HepG2 (cell line): Measurements from ENCODE around the gene PSD. TPM values are rescaled to one million over a fixed set of nuclear protein-coding genes. Genes with fewer than 3 reads are reported as not detected.

ENCODE experiments used
- ATAC-seq: fragments of 200-7000 bp; cut with Tn5 transposase; 3 replicates; pipeline ENCODE4 v1.9.1; 2020; ENCODE audit warnings: mild to moderate bottlenecking, moderate library complexity
- BruUV-seq: library from RNA; stranded (reverse); fragments of 400-500 nt; replicated peaks from 2 replicates; lab custom pipeline; 2021; lab: Mats Ljungman, UMichigan
- CTCF ChIA-PET: fragments of 300-600 bp; formaldehyde crosslinking; extraction: SDS; loops from one replicate; lab custom pipeline; 2021; ENCODE audit warnings: low total read pairs, inconsistent platforms, low intra/inter-chr PET ratio; lab: Yijun Ruan, JAX
- POLR2A ChIA-PET: fragments of 350-600 bp; sonication (Branson Sonifier 250); formaldehyde crosslinking; loops from one replicate; lab custom pipeline; 2020; ENCODE audit warnings: antibody characterized with exemption, inconsistent platforms; lab: Yijun Ruan, JAX
- DNase-seq: peaks from one replicate; pipeline ENCODE4 v3.0.0-alpha.2; 2015; ENCODE audit warnings: low spot score
- FAIRE-seq: peaks from 3 replicates; lab custom pipeline; 2011; peaks lifted over from hg19 to GRCh38; lab: Jason Lieb, UNC
- H2AFZ ChIP-seq: one replicate; pipeline ENCODE4 v1.6.1; 2011; ENCODE audit warnings: low read length, inconsistent platforms
- H3K27ac ChIP-seq: fragments of 300-600 bp; 3 replicates; pipeline ENCODE4 v1.8.0; 2011; ENCODE audit warnings: mixed run types, mild to moderate bottlenecking, mixed read lengths, low read length, inconsistent platforms; ENCODE audit not compliant: insufficient read depth; ENCODE audit errors: extremely low read length
- H3K27me3 ChIP-seq, 2 experiments: fragments of 200-600 bp in 1 of 2; 2 replicates in 1 of 2; 3 replicates in 1 of 2; pipeline versions ENCODE4 v1.6.0 to v1.8.0; 2011; ENCODE audit warnings: low read length in 2 of 2, mild to moderate bottlenecking in 2 of 2, moderate library complexity in 2 of 2, inconsistent platforms in 1 of 2; ENCODE audit not compliant: insufficient read depth in 2 of 2, control insufficient read depth in 1 of 2
- H3K36me3 ChIP-seq, 2 experiments: fragments of 200-600 bp in 1 of 2; replicated peaks in 1 of 2; 2 replicates in 1 of 2; 3 replicates in 1 of 2; pipeline versions ENCODE4 v1.5.1 to v1.8.0; 2011; ENCODE audit warnings: low read length in 2 of 2, inconsistent platforms in 1 of 2; ENCODE audit not compliant: insufficient read depth in 2 of 2, control insufficient read depth in 1 of 2
- H3K4me1 ChIP-seq: 2 replicates; pipeline ENCODE4 v1.5.1; 2012; ENCODE audit warnings: low read length, inconsistent platforms; ENCODE audit not compliant: insufficient read depth
- H3K4me2 ChIP-seq: 2 replicates; pipeline ENCODE4 v1.6.0; 2011; ENCODE audit warnings: low read depth, low read length, inconsistent platforms
- H3K4me3 ChIP-seq, 3 experiments: fragments of 200-600 bp in 1 of 3; sonication (generic), shearing (Covaris generic) in 1 of 3; replicated peaks in 1 of 3; 2 replicates each; pipeline ENCODE4 v1.5.1; 2011 to 2016; ENCODE audit warnings: low read length in 3 of 3, inconsistent platforms in 2 of 3, low read depth in 2 of 3, mild to moderate bottlenecking in 2 of 3, control low read depth in 1 of 3, mixed read lengths in 1 of 3; ENCODE audit not compliant: insufficient read depth in 1 of 3
- H3K79me2 ChIP-seq: one replicate; pipeline ENCODE4 v1.6.1; 2011; ENCODE audit warnings: low read length, inconsistent platforms; ENCODE audit not compliant: insufficient read depth
- H3K9ac ChIP-seq: 2 replicates; pipeline ENCODE4 v1.6.0; 2011; ENCODE audit warnings: mild to moderate bottlenecking, low read depth, low read length, inconsistent platforms; ENCODE audit not compliant: insufficient read depth
- H3K9me3 ChIP-seq: 2 replicates; pipeline ENCODE4 v1.5.1; 2012; ENCODE audit warnings: mild to moderate bottlenecking, low read length
- H4K20me1 ChIP-seq: 2 replicates; pipeline ENCODE4 v1.6.0; 2011; ENCODE audit warnings: inconsistent platforms, mild to moderate bottlenecking, low read length, moderate library complexity; ENCODE audit not compliant: insufficient read depth
- CEBPG ChIP-seq: IDR thresholded peaks from 2 replicates; pipeline ENCODE4 v1.6.1; 2016
- FOXP1 ChIP-seq, 2 experiments: fragments of 450-650 bp in 1 of 2; IDR thresholded peaks; 2 replicates each; pipeline ENCODE4 v1.6.1; 2017 to 2018; ENCODE audit warnings: antibody characterized with exemption in 1 of 2
- KDM1A ChIP-seq: IDR thresholded peaks from 2 replicates; pipeline ENCODE4 v1.6.1; 2016; ENCODE audit warnings: missing compliant biosample characterization
- MBD4 ChIP-seq: IDR thresholded peaks from 2 replicates; pipeline ENCODE4 v1.6.1; 2012; ENCODE audit warnings: low read length, inconsistent platforms, borderline replicate concordance
- RAD51 ChIP-seq: fragments of 450-650 bp; IDR thresholded peaks from 2 replicates; pipeline ENCODE4 v1.6.1; 2016; ENCODE audit warnings: borderline replicate concordance
- ZBTB42 ChIP-seq: sonication (generic); formaldehyde crosslinking; IDR thresholded peaks from 2 replicates; pipeline ENCODE4 v1.5.0; 2020; ENCODE audit warnings: mild to moderate bottlenecking, missing genetic modification reagents
- ZFP1 ChIP-seq: IDR thresholded peaks from 2 replicates; pipeline ENCODE4 v1.6.1; 2016
- ZNF282 ChIP-seq: fragments of 450-650 bp; IDR thresholded peaks from 2 replicates; pipeline ENCODE4 v1.6.1; 2018; ENCODE audit not compliant: partially characterized antibody
- ZNF326 ChIP-seq: sonication (generic); formaldehyde crosslinking; IDR thresholded peaks from 2 replicates; pipeline ENCODE4 v1.4.0; 2020; ENCODE audit warnings: missing genetic modification reagents, borderline replicate concordance
- ZNF550 ChIP-seq: sonication (generic); formaldehyde crosslinking; IDR thresholded peaks from 2 replicates; pipeline ENCODE4 v1.4.0; 2020; ENCODE audit warnings: mild to moderate bottlenecking, missing genetic modification reagents, borderline replicate concordance
- ZNF558 ChIP-seq: sonication (generic); formaldehyde crosslinking; IDR thresholded peaks from 2 replicates; pipeline ENCODE4 v1.9.0; 2022; ENCODE audit warnings: mild to moderate bottlenecking, missing genetic modification reagents, borderline replicate concordance
- WGBS: methylation state at CpG from one replicate; pipeline ENCODE4 v1.1.6; 2017; ENCODE audit warnings: low lambda C conversion rate; 5-methylcytosine and 5-hydroxymethylcytosine counted together
- in situ Hi-C: cut with HindIII; loops from 2 replicates; pipeline ENCODE4 v1.10.0; 2017; ENCODE audit warnings: low pct_unique_long_range_greater_than_20kb; ENCODE audit not compliant: extremely low pct_ligation_motif_present
- intact Hi-C: fragments of 100-400 bp; cut with micrococcal nuclease; formaldehyde crosslinking; loops from one replicate; pipeline ENCODE4 v1.10.0; 2022; ENCODE audit not compliant: unreplicated experiment
- polyA plus RNA-seq, 8 experiments: library from polyadenylated mRNA; depleted of rRNA in 3 of 8; stranded (reverse) in 7 of 8; unstranded in 1 of 8; fragments of >200 nt; fragmentation: Illumina TruSeq in 4 of 8; extraction: Trizol in 4 of 8; gene quantifications; 2 replicates each; pipeline versions ENCODE4 v1.2.1 to v1.2.3, GENCODE V29; 2011 to 2016; ENCODE audit warnings: low read depth in 4 of 8, missing spikeins in 1 of 8, mixed read lengths in 1 of 8; ENCODE audit not compliant: insufficient read depth in 1 of 8
- total RNA-seq, 5 experiments: library from RNA; depleted of rRNA; stranded (reverse); fragments of >200 nt; fragmentation: Illumina TruSeq; extraction: Trizol; gene quantifications; 2 replicates each; pipeline ENCODE4 v1.2.3, GENCODE V29; 2016; ENCODE audit warnings: low read depth in 1 of 5

Gene PSD
- total and polyA plus RNA-seq, 2 of the 13 experiments (the other 11 are each of a cell fraction or from before 2014, with no cell fraction given), result 0.35 to 0.58 TPM

DNA sequence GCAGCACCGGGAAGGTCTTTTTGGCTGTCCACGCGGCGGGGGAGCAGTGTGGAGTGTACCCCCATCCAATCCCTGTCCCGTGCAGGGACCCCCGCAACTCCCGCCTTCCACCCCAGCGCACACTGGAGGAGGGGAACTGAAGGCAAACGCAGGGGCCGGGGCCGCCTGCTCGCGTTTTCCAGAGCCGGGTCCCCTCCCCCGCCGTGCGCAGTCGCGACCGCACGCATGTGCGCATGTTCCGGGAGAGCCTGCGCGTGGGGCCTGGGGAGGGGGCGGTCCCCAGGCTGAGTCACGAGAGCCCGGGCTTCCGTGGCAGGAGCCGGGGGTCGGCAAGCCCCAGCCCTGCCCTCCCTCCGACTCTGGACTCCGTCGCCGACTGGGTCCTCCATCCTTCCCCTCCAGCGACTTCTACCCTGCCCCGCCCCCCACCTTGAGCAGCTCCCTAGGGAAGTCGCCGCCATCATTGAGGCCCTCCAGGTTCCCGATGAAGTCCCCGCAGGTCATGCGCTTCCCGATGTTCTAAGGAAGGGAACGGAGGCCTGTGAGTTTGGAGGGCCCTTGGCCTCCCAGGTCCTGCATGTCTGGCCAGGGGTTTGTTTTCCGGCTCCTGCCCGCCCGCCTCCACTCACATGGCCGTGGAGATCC is 8.0 kb downstream of the PSD start:
- Histone ChIP-seq H3K36me3 (no peaks in the 10 kb centered on the region), H4K20me1 (peaks cover 4% of the 10 kb centered on the region; the same call in 1 of the 2 replicates), H3K4me2 (peak overlapping the region; percentile 61; the same call in 1 of the 2 replicates), H2AFZ (no peak overlapping the region), H3K4me3 (peak overlapping the region in 1 of 3 experiments; percentile 25; a peak in 2 of 6 replicates), H3K79me2 (no peaks in the 10 kb centered on the region), H3K9ac (no peak overlapping the region), H3K4me1 (peaks cover 18% of the 10 kb centered on the region), H3K9me3 (no peaks in the 10 kb centered on the region)
- WGBS, result 39% methylated on average over 20 of the region's 48 CpGs
- BruUV-seq, result no TSS peak
- in situ Hi-C loops (no loop called here), intact Hi-C loops (no loop called here)
- POLR2A ChIA-PET, result interaction anchor here (1.0 to 1.3 kb wide), 2 partner anchors 10 to 17 kb away, joined by 3 to 4 read pairs; partner anchors contain the start of gene FBXL15
- DNase-seq (no peak), FAIRE-seq (no peak), ATAC-seq (no peak)
- CTCF ChIA-PET, result no interaction called here
- no peak for TF ChIP-seq ZNF326 (CRISPR knock-in tag)
- no peak for TF ChIP-seq KDM1A (CRISPR knock-in tag)
- TF ChIP-seq RAD51, result no peak
- TF ChIP-seq ZNF550, result no peak
- no peak for TF ChIP-seq MBD4
- no peak for TF ChIP-seq ZNF558 (CRISPR knock-in tag)
- TF ChIP-seq FOXP1 (IDR thresholded peaks at IDR 0.05), result no peak
- TF ChIP-seq FOXP1 (CRISPR knock-in tag; IDR thresholded peaks at IDR 0.05), result no peak
- TF ChIP-seq ZBTB42 (CRISPR knock-in tag), result no peak
- TF ChIP-seq ZNF282, result no peak
- no peak for TF ChIP-seq ZFP1 (CRISPR knock-in tag)
- no peak for TF ChIP-seq CEBPG (CRISPR knock-in tag)
- TF ChIP-seq, all 625 proteins: peak for 0
- Histone ChIP-seq H3K27me3 (peaks cover 26 to 86% of the 10 kb centered on the region in 2 experiments), H3K27ac (no peak overlapping the region)
